SKM-1 treated with dmso at 0.1 percent for 144 hours (cell line): ENCODE results near the gene WSB2.
"Not testable (repeated sequence)": the region's sequence is repeated elsewhere in the genome, so short reads cannot be mapped to it uniquely, and the experiment has no call there.

Experiments
- DNase-seq: peaks from one replicate; lab custom pipeline; 2025; ENCODE audit not compliant: unreplicated experiment; lab: John Stamatoyannopoulos, UW

Gene WSB2

GRCh38 chr12:118035190-118036041, 25.6 kb downstream of the WSB2 start:
- DNase-seq: no peak

GRCh38 chr12:118034429-118035189, 26.4 kb downstream of the WSB2 start:
- DNase-seq: no peak

GRCh38 chr12:118033902-118034301, 27.1 kb downstream of the WSB2 start:
- no peak for DNase-seq

- DNase-seq: no peak
Measured at GRCh38 chr12:118033323-118033722, 27.7 kb downstream of the WSB2 start.

- DNase-seq: no peak
Measured at GRCh38 chr12:118032188-118032587, 28.8 kb downstream of the WSB2 start.

GRCh38 chr12:118029166-118029565, 31.8 kb downstream of the WSB2 start:
- DNase-seq: no peak

GRCh38 chr12:118025168-118025567, 35.8 kb downstream of the WSB2 start:
- DNase-seq: no peak

- DNase-seq: no peak
Measured at GRCh38 chr12:118023301-118023860, 37.6 kb downstream of the WSB2 start.

GRCh38 chr12:118022728-118023109, 38.3 kb downstream of the WSB2 start:
- DNase-seq: no peak

- not testable (repeated sequence) for DNase-seq
Measured at GRCh38 chr12:118022097-118022727, 38.8 kb downstream of the WSB2 start.

- DNase-seq: no peak
Measured at GRCh38 chr12:118020036-118020435, 40.9 kb downstream of the WSB2 start.

- no peak for DNase-seq
Measured at GRCh38 chr12:118017926-118018325, 43.1 kb downstream of the WSB2 start.

GRCh38 chr12:118016424-118017264, 44.3 kb downstream of the WSB2 start, which contains the start of gene RFC5:
Gene RFC5 (plus strand): TSS chr12:118016703. CDS start chr12:118016828, 125 bp downstream.
- peak; percentile 78 for DNase-seq

GRCh38 chr12:118015944-118016343, 45.0 kb downstream of the WSB2 start:
- DNase-seq: no peak

GRCh38 chr12:118015306-118015705, 45.7 kb downstream of the WSB2 start:
- DNase-seq: no peak

GRCh38 chr12:118013283-118013682, 47.7 kb downstream of the WSB2 start:
- DNase-seq: no peak

- DNase-seq: no peak
Measured at GRCh38 chr12:118011961-118012360, 49.0 kb downstream of the WSB2 start.

- no peak for DNase-seq
Measured at GRCh38 chr12:118011377-118011776, 49.6 kb downstream of the WSB2 start.

GRCh38 chr12:118010903-118011302, 50.1 kb downstream of the WSB2 start:
- no peak for DNase-seq

- DNase-seq: not testable (repeated sequence)
Measured at GRCh38 chr12:117999806-118000205, 61.2 kb downstream of the WSB2 start.
